ENCODE measurements around the gene LRGUK.
"Not testable (repeated sequence)": the region's sequence is repeated elsewhere in the genome, so short reads cannot be mapped to it uniquely, and the experiment has no call there.

Gene LRGUK

GRCh38 chr7:134209322-134210015 is 82.3 kb downstream of the LRGUK start:
- POLR2A ChIA-PET, result no interaction called here
- DNase-seq (ENCODE audit: low read depth, low spot score), result no peak
- CTCF ChIA-PET, result no interaction called here
- no peak overlapping the region for H3K4me3 ChIP-seq (ENCODE audit: low read depth, low read length)
- TF ChIP-seq CTCF (IDR thresholded peaks at IDR 0.05; ENCODE audit: insufficient read depth, low read length, missing control alignments), result no peak

GRCh38 chr7:134210227-134210626 is 83.1 kb downstream of the LRGUK start:
- POLR2A ChIA-PET, result no interaction called here

GRCh38 chr7:134210976-134211663 is 84.0 kb downstream of the LRGUK start:
- no peak for TF ChIP-seq CTCF (IDR thresholded peaks at IDR 0.05; ENCODE audit: insufficient read depth, low read length, missing control alignments)
- POLR2A ChIA-PET, result no interaction called here
- CTCF ChIA-PET, result no interaction called here
- H3K4me3 ChIP-seq (ENCODE audit: low read depth, low read length), result no peak overlapping the region
- DNase-seq (ENCODE audit: low read depth, low spot score), result no peak

More at GRCh38 chr7:134210227-134210626, 83.1 kb downstream of the LRGUK start:
- no peak for TF ChIP-seq CTCF (IDR thresholded peaks at IDR 0.05; ENCODE audit: insufficient read depth, low read length, missing control alignments)
- no peak overlapping the region for H3K4me3 ChIP-seq (ENCODE audit: low read depth, low read length)
- CTCF ChIA-PET, result no interaction called here
- no peak for DNase-seq (ENCODE audit: low read depth, low spot score)

- TF ChIP-seq CTCF (IDR thresholded peaks at IDR 0.05; ENCODE audit: insufficient read depth, low read length, missing control alignments), result no peak
- POLR2A ChIA-PET, result no interaction called here
- CTCF ChIA-PET, result no interaction called here
Measured at GRCh38 chr7:134211817-134212216, 84.7 kb downstream of the LRGUK start.

DNA sequence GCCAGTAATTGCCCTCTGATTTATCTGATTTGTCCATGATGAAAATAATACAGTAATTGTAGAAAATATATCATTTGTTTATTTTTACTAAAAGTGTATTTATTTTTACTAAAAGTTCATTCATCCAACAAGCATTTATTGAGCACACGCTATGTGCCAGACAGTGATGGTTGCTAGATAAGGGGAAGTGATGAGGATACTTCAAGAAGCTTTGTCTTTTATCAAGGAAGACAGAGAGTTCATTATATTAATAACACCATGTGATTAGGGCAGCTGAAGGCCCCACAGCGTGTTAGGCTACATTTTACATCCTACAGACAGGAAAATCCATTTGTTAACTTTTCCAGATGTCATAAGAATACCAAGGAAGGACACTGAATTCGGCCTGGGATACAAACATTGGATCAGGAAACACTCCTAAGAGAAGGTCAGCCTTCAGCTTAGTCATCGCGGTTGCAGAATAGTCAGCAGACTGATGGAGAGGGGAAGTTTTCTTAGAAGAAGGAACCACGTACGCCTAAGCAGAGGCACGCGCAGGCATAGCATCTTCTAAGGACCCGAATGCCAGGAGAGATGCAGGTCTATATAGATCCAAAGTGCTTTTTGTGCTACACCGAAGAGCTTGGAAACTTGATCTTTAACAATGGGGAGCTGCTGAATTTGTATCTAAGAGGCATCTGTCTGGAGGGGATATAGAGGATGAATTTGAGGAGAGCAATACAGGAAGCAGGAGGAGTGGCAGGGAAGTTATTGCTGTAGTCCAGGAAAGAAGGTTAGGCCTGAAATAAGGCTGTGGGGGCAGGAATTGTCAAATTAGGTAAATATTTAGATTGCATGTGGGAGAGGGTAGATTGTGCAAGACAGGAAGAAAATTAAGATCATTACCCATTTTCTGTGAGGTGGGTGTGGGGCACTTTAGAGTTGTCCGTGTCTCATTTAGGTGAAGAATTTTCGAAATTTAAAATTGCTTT is 85.7 kb downstream of the LRGUK start:
- DNase-seq (ENCODE audit: low read depth, low spot score), result no peak
- CTCF ChIA-PET, result no interaction called here
- POLR2A ChIA-PET, result no interaction called here
- no peak for TF ChIP-seq CTCF (IDR thresholded peaks at IDR 0.05; ENCODE audit: insufficient read depth, low read length, missing control alignments)
- H3K4me3 ChIP-seq (ENCODE audit: low read depth, low read length), result no peak overlapping the region

More at GRCh38 chr7:134211817-134212216, 84.7 kb downstream of the LRGUK start:
- no peak for DNase-seq (ENCODE audit: low read depth, low spot score)
- no peak overlapping the region for H3K4me3 ChIP-seq (ENCODE audit: low read depth, low read length)

DNA sequence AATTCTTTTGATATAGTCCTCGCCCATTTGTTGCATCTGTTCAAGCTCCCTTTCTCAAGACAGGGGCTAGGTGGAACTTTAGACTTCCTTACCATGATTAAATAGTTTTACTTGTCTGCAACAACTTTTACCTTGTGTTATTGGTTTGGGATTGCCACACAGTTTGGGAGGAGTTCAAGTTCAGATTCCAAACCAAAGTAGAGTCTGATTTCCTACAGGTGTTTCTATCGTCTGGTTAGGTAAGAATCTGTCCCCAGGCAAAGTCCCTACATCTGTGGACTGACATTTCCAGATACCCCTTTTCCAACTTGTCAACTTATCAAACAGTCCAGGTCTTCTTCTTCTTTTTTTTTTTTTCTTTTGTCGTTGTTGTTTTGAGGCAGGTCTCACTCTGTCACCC is 93.1 kb downstream of the LRGUK start:
- POLR2A ChIA-PET, result no interaction called here
- TF ChIP-seq CTCF (IDR thresholded peaks at IDR 0.05; ENCODE audit: insufficient read depth, low read length, missing control alignments), result no peak
- no peak overlapping the region for H3K4me3 ChIP-seq (ENCODE audit: low read depth, low read length)
- DNase-seq (ENCODE audit: low read depth, low spot score), result no peak
- CTCF ChIA-PET, result no interaction called here

GRCh38 chr7:134231296-134231695 is 104.2 kb downstream of the LRGUK start:
- CTCF ChIA-PET; H3K4me3 ChIP-seq (ENCODE audit: low read depth, low read length); POLR2A ChIA-PET; DNase-seq (ENCODE audit: low read depth, low spot score): not testable (repeated sequence)
